ENCODE measurements around the gene MYO18B. TPM values are rescaled to one million over a fixed set of nuclear protein-coding genes. Genes with fewer than 3 reads are reported as not detected.

MYO18B gene
- total RNA-seq, 2 experiments from 2014 or later, result 3.6 to 6.1 TPM

DNA sequence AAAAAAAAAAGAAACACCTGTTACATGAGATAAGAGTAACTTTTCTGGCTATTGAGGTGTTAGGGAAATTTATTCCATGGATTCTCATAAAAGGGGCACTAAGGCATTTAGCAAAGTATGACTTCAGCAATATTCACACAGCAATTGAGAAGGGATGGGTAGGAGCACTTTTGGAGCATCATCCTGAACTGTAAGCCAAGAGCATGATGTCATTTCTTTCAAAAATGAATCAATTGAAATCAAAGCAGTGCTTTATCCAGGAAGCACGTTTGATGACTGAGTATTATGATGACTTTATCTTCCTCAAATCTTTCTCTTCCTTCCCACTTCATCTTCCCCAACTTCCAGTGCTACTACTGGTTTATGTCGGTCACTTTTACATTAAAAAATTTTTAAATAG lies 140.4 kb downstream of the MYO18B start:
- CTCF ChIA-PET, result no interaction called here
- Mint-ChIP-seq H3K4me1 (no peaks in the 10 kb centered on the region), H3K4me3 (no peak overlapping the region), H3K36me3 (no peaks in the 10 kb centered on the region), H3K27ac (no peak overlapping the region), H3K27me3 (peaks cover 7% of the 10 kb centered on the region), H3K9me3 (ENCODE audit: low read depth) (no peaks in the 10 kb centered on the region)
- ATAC-seq (no peak), DNase-seq (no peak)

DNA sequence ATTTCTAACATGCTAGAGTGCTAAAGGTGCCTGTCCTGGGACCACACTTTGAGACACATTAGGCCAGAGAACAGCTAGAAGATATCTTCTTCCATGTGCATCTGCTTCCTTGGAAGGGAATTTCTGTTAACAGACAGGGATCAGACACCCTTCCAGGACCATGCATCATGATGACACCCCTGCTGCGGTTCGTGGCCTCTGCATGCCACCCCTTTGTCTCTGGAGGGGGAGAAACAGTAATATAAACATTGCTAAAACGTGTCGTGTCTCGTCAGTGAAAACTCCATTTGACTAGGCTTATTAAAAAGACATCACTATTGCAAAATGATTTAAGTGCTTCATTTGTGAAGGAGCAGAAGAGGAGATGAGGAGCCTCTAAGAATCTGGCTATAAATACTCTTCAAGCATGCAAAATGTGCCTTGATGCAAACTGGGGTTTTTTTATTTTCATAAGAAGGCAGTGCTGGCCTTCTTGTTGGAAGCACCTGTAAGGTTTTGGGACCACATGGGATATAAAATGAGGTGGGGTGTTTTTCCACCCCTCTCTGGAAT lies 141.6 kb downstream of the MYO18B start:
- peaks cover 6% of the 10 kb centered on the region for H3K27me3 Mint-ChIP-seq
- no peak overlapping the region for H3K4me3 Mint-ChIP-seq
- H3K9me3 Mint-ChIP-seq (ENCODE audit: low read depth), result no peaks in the 10 kb centered on the region
- no peaks in the 10 kb centered on the region for H3K36me3 Mint-ChIP-seq
- H3K27ac Mint-ChIP-seq, result no peak overlapping the region
- CTCF ChIA-PET, result no interaction called here
- ATAC-seq (no peak), DNase-seq (no peak)
- H3K4me1 Mint-ChIP-seq, result no peaks in the 10 kb centered on the region

DNA sequence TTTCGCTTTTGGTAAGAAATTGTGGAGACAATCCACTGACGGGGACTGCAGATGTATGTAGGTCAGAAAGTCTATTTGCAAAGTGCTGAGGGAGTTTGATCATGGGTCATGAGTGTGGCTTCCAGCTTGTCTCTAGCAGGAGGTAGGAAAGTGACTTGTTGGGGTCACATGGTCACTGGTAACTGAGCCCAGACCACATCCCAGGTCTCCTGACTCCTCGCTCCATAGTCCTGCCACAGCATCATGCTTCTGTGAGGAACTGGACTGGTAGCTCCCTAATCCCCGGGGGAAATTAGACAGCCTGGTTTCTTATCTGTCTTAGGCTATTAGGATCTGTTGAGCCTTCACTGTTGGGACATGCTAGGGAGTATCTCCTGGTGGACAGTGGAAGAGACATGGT lies 142.1 kb downstream of the MYO18B start:
- CTCF ChIA-PET, result no interaction called here
- Mint-ChIP-seq H3K27ac (no peak overlapping the region), H3K27me3 (peaks cover 10% of the 10 kb centered on the region), H3K9me3 (ENCODE audit: low read depth) (no peaks in the 10 kb centered on the region), H3K4me1 (no peaks in the 10 kb centered on the region), H3K36me3 (no peaks in the 10 kb centered on the region), H3K4me3 (no peak overlapping the region)
- no peak for DNase-seq
- ATAC-seq, result no peak

DNA sequence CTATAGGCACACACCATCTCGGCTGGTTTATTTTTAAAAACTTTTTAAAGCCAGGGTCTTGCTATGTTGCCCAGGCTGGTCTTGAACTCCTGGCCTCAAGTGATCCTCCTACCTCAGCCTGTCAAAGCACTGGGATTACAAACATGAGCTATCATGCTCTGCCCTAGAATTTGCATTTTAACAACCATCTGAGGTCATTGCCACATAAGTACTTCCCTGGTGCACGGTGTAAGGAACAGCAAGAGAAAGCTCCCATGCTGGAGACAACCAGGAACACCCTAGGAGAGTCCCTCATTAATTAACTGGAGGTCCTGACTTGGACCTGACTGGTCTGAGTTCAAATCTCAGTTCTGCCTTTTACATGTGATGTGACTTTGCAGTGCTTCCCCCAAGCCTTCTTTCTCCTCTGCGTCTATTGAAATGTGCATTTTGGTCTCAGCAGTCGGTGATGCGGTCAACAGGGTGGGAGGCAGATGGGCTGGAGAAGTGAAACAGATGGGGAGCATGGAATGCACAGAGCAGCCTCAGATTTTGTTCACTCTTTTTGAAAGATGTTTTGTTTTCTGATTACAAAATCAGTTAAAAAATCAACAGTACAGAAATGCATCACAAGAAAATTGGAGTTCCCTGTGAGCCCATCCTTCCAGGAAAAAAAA lies 146.5 kb downstream of the MYO18B start:
- H3K27me3 Mint-ChIP-seq, result peaks cover 9% of the 10 kb centered on the region
- H3K4me3 Mint-ChIP-seq, result no peak overlapping the region
- DNase-seq (no peak), ATAC-seq (no peak)
- H3K27ac Mint-ChIP-seq, result no peak overlapping the region
- H3K4me1 Mint-ChIP-seq, result no peaks in the 10 kb centered on the region
- CTCF ChIA-PET, result no interaction called here
- no peaks in the 10 kb centered on the region for H3K36me3 Mint-ChIP-seq
- no peaks in the 10 kb centered on the region for H3K9me3 Mint-ChIP-seq (ENCODE audit: low read depth)

DNA sequence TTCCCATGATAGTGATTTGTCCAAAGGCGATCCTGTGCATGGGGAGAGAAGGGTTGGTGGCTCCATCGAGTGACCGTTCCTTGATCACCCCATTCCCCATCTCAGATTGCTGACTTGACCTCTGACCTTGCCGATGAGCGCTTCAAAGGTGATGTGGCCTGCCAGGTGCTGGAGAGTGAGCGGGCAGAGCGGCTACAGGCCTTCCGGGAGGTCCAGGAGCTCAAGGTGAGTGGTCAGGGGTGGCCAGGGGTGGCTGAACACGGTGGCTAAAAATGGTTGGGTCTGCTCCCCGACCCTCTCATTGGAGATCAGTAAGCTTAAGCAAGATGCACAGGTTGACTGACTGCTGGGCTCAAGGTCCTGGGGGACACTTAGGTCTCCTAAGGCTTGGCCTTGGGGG lies 148.7 kb downstream of the MYO18B start:
- CTCF ChIA-PET, result no interaction called here
- ATAC-seq, result no peak
- no peaks in the 10 kb centered on the region for H3K4me1 Mint-ChIP-seq
- H3K4me3 Mint-ChIP-seq, result no peak overlapping the region
- peaks cover 15% of the 10 kb centered on the region for H3K27me3 Mint-ChIP-seq
- no peaks in the 10 kb centered on the region for H3K9me3 Mint-ChIP-seq (ENCODE audit: low read depth)
- H3K27ac Mint-ChIP-seq, result no peak overlapping the region
- H3K36me3 Mint-ChIP-seq, result no peaks in the 10 kb centered on the region
- DNase-seq, result no peak

DNA sequence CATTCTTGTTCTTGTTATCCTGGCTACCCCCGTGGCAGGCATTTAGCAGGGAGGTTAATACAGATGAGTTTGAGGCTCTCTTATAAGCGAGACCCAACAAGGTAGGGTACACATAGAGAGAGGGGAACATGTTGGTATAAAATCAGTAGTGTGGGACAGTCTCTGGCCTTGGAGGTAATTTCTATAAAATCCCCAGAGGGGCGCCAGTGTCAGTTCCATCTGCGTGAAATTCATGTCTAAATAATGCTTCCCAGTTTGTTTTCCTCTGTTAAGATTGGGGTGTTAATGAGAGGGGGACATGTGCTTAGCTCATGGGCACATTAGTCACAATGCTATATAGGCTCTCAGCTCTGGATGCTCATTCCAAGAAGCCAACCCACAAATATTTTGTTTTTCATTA lies 150.7 kb downstream of the MYO18B start:
- CTCF ChIA-PET, result no interaction called here
- Mint-ChIP-seq H3K27me3 (peaks cover 15% of the 10 kb centered on the region), H3K27ac (no peak overlapping the region), H3K4me1 (no peaks in the 10 kb centered on the region), H3K4me3 (no peak overlapping the region), H3K36me3 (no peaks in the 10 kb centered on the region), H3K9me3 (ENCODE audit: low read depth) (no peaks in the 10 kb centered on the region)
- no peak for ATAC-seq
- no peak for DNase-seq

DNA sequence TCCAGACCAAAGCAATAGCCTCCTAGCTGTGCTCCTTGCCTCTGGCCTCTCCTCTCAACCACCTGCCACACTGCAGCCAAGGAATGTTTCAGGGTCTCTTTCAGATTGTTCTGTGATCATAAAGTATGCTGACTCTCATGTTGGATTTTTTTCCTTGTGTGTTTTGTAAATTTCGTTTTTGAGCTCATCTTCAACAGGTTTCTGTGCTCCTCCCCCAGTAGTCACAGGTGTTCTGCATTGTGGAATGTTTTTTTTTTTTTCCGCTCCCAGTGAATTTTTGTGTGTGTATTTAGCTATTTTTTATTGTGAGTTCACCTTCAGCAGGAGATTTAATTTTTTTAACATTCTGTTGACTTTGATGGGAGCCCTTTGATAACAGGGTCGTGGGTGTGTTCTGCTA lies 153.7 kb downstream of the MYO18B start:
- Mint-ChIP-seq H3K9me3 (ENCODE audit: low read depth) (no peaks in the 10 kb centered on the region), H3K27me3 (peaks cover 6% of the 10 kb centered on the region), H3K36me3 (no peaks in the 10 kb centered on the region), H3K27ac (no peak overlapping the region), H3K4me3 (no peak overlapping the region), H3K4me1 (no peaks in the 10 kb centered on the region)
- CTCF ChIA-PET, result interaction anchor here (1.1 to 1.4 kb wide), 2 partner anchors 13 to 159 kb away, joined by 3 read pairs; no protein-coding TSS in a partner anchor
- ATAC-seq, result no peak
- DNase-seq, result no peak

DNA sequence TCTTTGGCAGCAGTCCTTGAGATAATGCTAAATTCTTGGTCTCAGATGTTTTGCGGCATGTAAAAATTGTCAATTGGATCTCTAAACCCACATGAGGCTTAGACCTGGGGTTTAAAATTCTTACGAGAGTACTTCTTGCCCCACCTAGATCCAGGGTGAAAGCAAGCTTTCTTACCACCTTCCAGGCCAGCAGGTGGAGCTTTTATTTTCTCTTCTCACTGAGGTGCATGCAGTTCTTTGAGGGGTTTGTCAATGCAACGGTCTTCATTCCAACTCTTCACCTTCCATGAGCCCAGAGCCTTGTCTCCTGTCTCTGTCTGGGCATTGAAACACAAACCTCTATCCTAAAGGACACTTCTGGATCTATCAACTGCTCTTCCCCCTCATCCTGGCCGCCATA lies 154.1 kb downstream of the MYO18B start:
- DNase-seq (no peak), ATAC-seq (no peak)
- Mint-ChIP-seq H3K27ac (no peak overlapping the region), H3K27me3 (peaks cover 6% of the 10 kb centered on the region), H3K4me1 (no peaks in the 10 kb centered on the region), H3K9me3 (ENCODE audit: low read depth) (no peaks in the 10 kb centered on the region), H3K36me3 (no peaks in the 10 kb centered on the region), H3K4me3 (no peak overlapping the region)
- CTCF ChIA-PET, result interaction anchor here (1.1 to 1.4 kb wide), 2 partner anchors 12 to 158 kb away, joined by 3 read pairs; no protein-coding TSS in a partner anchor

DNA sequence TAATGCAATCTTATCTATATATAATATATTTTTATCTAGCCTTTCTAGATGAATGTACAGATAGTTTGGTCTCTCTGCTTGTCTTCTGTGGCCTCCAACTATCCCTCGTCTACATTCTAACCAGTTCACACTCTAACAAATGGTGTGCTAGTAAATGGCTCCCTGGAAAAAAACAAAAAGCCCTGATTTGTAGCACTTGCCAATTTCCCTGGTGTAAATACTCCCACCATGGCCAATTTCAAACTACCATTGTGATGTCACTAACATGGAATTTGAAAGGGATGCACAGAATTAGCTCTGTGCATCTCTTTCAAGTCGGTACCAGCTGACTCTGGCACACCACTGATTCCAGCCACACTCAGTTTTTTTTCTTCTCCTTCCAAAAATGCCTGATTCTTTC lies 154.6 kb downstream of the MYO18B start:
- Mint-ChIP-seq H3K27ac (no peak overlapping the region), H3K36me3 (no peaks in the 10 kb centered on the region), H3K4me3 (no peak overlapping the region), H3K27me3 (peaks cover 6% of the 10 kb centered on the region), H3K9me3 (ENCODE audit: low read depth) (no peaks in the 10 kb centered on the region), H3K4me1 (no peaks in the 10 kb centered on the region)
- DNase-seq (no peak), ATAC-seq (no peak)
- CTCF ChIA-PET, result interaction anchor here (1.4 kb wide), 1 partner anchor 12 kb away, joined by 3 read pairs; no protein-coding TSS in a partner anchor

DNA sequence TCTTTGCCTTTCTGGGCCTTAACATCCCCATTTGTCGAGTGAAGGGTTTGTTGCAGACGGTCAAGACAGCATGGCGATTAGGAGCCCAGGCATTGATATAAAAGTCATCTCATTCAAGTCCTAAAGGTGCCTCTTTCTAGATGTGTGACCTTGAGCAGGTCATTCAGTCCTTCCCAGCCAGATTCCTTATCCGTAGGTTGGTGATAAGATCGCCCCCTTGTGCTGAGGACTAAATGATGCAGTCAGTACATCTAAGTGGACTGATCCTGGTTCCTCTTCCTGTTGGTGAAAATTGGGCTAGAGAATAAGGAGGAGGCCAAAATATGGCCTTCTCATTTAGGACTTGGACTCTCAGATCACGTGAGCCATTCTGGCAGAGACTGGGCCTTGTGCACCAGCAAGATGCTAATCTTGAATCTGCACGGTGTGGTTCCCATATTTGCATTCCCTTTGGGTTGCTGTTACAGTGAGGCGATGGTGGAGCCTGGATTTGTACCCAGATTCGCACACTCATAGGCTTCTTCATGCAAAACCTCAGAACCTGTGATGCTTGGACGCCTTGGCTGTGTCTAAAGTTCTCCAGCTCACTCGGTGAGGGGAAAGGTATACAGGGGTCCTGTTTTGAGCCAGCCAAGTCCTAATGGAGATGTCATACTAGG lies 156.8 kb downstream of the MYO18B start:
- CTCF ChIA-PET, result no interaction called here
- no peaks in the 10 kb centered on the region for H3K9me3 Mint-ChIP-seq (ENCODE audit: low read depth)
- H3K27me3 Mint-ChIP-seq, result peaks cover 4% of the 10 kb centered on the region
- no peak overlapping the region for H3K4me3 Mint-ChIP-seq
- H3K36me3 Mint-ChIP-seq, result no peaks in the 10 kb centered on the region
- H3K4me1 Mint-ChIP-seq, result no peaks in the 10 kb centered on the region
- ATAC-seq, result no peak
- DNase-seq, result no peak
- no peak overlapping the region for H3K27ac Mint-ChIP-seq

DNA sequence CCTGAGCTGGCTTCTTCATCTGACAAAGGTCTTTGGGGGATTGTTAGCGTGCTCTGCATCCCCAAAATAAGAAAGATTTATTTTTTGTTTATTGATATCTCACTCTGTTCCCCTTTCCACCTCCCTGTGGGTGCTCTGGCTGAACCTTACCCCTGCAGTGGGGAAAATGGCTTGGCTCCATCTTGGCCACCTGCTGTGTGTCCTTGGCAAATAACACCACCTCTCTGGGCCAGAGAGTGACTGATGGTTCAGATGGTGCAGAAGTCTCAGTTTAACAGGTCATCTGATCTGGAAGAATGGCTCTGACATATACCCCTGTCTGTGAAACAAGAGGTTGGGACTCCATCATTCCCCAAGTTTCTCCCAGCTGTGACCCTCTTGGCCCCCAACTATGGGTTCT lies 157.6 kb downstream of the MYO18B start:
- H3K27ac Mint-ChIP-seq, result no peak overlapping the region
- H3K27me3 Mint-ChIP-seq, result no peaks in the 10 kb centered on the region
- no peak for ATAC-seq
- no peak overlapping the region for H3K4me3 Mint-ChIP-seq
- CTCF ChIA-PET, result no interaction called here
- H3K36me3 Mint-ChIP-seq, result no peaks in the 10 kb centered on the region
- H3K9me3 Mint-ChIP-seq (ENCODE audit: low read depth), result no peaks in the 10 kb centered on the region
- DNase-seq, result no peak
- H3K4me1 Mint-ChIP-seq, result no peaks in the 10 kb centered on the region

DNA sequence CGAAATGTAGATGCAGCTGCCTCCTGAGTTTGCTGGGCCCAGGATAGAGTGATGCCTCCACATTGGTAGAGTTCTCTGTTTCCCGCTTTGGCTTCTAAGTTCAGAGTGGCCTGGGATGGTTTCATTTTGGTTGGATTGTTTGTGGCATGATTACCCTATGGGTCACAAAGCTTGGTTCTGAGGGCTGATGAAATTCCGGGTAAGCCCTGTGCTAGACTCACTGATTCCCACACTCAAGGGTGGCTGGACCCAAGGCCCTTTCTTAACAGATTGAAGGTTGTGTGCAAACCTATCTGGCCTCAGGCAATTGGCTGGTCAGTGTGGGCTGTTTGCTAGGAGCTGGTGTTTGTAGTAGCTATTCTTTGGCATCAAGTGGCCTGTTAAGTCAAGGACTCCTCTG lies 158.4 kb downstream of the MYO18B start:
- H3K27me3 Mint-ChIP-seq, result no peaks in the 10 kb centered on the region
- CTCF ChIA-PET, result no interaction called here
- H3K27ac Mint-ChIP-seq, result no peak overlapping the region
- ATAC-seq (no peak), DNase-seq (no peak)
- H3K36me3 Mint-ChIP-seq, result no peaks in the 10 kb centered on the region
- no peak overlapping the region for H3K4me3 Mint-ChIP-seq
- H3K9me3 Mint-ChIP-seq (ENCODE audit: low read depth), result no peaks in the 10 kb centered on the region
- H3K4me1 Mint-ChIP-seq, result no peaks in the 10 kb centered on the region

DNA sequence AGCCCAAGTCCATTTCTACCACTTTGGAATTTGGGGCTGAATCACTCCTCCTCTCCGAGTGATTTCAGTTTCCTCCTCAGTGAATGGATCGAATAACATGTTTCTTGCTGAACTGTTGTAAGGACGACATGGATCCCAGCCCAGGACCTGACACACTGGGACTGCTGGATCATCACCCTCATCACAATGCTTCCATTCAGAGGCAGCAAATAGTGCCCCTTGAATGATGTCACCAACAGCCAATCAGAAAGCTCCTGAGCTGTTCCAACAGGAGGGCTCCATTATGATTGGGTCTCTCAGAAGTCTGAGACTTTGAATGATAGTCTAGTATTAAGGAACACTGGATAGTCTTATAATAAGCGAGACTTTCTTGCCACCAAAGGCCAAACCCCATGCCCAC lies 158.9 kb downstream of the MYO18B start:
- ATAC-seq, result no peak
- no peak overlapping the region for H3K4me3 Mint-ChIP-seq
- CTCF ChIA-PET, result no interaction called here

DNA sequence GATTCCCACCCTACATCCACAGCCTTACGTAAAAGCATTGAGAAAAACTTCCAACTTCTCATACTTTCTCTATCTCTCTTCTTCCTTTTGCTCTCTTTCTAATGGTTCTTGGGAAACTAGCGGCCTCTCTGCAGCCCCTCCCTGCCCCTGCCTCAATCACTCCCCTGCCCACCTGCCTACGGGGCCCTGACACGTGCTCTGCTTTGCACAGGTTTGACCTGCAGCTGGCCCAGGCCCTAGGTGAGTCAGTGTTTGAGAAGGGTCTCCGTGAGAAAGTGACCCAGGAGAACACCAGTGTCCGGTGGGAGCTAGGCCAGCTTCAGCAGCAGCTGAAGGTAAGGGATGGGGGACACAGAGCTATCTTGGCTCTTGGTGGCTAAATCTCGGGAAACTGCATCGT lies 160.4 kb downstream of the MYO18B start:
- Mint-ChIP-seq H3K27ac (no peak overlapping the region), H3K9me3 (ENCODE audit: low read depth) (no peaks in the 10 kb centered on the region), H3K27me3 (no peaks in the 10 kb centered on the region), H3K36me3 (no peaks in the 10 kb centered on the region), H3K4me1 (no peaks in the 10 kb centered on the region), H3K4me3 (no peak overlapping the region)
- CTCF ChIA-PET, result interaction anchor here (1.2 kb wide), 1 partner anchor 429 kb away, joined by 5 read pairs; no protein-coding TSS in a partner anchor
- ATAC-seq (no peak), DNase-seq (no peak)

More for the DNA sequence above, 158.9 kb downstream of the MYO18B start:
- H3K27ac Mint-ChIP-seq, result no peak overlapping the region
- no peaks in the 10 kb centered on the region for H3K9me3 Mint-ChIP-seq (ENCODE audit: low read depth)
- no peaks in the 10 kb centered on the region for H3K27me3 Mint-ChIP-seq
- no peaks in the 10 kb centered on the region for H3K36me3 Mint-ChIP-seq
- H3K4me1 Mint-ChIP-seq, result no peaks in the 10 kb centered on the region
- DNase-seq, result no peak
